ENCODE data around the gene TMEM181.
"Not testable (repeated sequence)": the region's sequence is repeated elsewhere in the genome, so short reads cannot be mapped to it uniquely, and the experiment has no call there.

Gene TMEM181

DNA sequence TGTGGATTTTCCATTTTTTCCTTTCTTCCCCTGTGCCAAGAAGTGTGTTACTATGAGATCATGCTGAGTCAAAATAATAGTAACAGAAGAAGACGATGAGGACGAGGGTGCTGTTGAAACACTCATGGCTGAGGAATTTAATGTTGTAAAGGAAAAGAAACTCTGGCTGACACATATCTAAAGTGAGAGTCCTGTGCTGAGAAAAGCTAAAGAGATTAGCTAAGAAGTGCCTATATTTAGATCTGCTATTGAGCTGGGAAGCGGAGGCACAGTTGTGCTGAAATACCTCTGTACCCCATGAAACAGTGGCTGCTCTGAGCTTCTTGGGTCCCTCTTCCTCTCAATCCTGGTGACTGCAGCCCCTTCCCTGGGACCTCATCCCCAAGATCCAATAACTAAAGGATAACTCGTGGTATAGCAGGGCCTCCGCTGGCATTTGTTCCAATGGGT lies 88.8 kb downstream of the TMEM181 start:
- no peaks in the 10 kb centered on the region for H3K36me3 ChIP-seq (ENCODE audit: control insufficient read depth, insufficient read depth, low read length)
- H3K4me2 ChIP-seq (ENCODE audit: low read length) = no peak overlapping the region
- no peaks in the 10 kb centered on the region for H3K9me3 ChIP-seq (ENCODE audit: control insufficient read depth, low read length)
- H2AFZ ChIP-seq = no peak overlapping the region
- no peak overlapping the region for H3K9ac ChIP-seq
- no peaks in the 10 kb centered on the region for H3K27me3 ChIP-seq (ENCODE audit: control insufficient read depth, insufficient read depth, low read length)
- no peak overlapping the region for H3K4me3 ChIP-seq (ENCODE audit: low read depth, low read length)
- no peak overlapping the region for H3K27ac ChIP-seq
- peaks cover 9% of the 10 kb centered on the region for H3K4me1 ChIP-seq
- no peaks in the 10 kb centered on the region for H3K79me2 ChIP-seq
- TF ChIP-seq, protein P1, sequence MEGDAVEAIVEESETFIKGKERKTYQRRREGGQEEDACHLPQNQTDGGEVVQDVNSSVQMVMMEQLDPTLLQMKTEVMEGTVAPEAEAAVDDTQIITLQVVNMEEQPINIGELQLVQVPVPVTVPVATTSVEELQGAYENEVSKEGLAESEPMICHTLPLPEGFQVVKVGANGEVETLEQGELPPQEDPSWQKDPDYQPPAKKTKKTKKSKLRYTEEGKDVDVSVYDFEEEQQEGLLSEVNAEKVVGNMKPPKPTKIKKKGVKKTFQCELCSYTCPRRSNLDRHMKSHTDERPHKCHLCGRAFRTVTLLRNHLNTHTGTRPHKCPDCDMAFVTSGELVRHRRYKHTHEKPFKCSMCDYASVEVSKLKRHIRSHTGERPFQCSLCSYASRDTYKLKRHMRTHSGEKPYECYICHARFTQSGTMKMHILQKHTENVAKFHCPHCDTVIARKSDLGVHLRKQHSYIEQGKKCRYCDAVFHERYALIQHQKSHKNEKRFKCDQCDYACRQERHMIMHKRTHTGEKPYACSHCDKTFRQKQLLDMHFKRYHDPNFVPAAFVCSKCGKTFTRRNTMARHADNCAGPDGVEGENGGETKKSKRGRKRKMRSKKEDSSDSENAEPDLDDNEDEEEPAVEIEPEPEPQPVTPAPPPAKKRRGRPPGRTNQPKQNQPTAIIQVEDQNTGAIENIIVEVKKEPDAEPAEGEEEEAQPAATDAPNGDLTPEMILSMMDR (IDR thresholded peaks at IDR 0.05) = no peak

DNA sequence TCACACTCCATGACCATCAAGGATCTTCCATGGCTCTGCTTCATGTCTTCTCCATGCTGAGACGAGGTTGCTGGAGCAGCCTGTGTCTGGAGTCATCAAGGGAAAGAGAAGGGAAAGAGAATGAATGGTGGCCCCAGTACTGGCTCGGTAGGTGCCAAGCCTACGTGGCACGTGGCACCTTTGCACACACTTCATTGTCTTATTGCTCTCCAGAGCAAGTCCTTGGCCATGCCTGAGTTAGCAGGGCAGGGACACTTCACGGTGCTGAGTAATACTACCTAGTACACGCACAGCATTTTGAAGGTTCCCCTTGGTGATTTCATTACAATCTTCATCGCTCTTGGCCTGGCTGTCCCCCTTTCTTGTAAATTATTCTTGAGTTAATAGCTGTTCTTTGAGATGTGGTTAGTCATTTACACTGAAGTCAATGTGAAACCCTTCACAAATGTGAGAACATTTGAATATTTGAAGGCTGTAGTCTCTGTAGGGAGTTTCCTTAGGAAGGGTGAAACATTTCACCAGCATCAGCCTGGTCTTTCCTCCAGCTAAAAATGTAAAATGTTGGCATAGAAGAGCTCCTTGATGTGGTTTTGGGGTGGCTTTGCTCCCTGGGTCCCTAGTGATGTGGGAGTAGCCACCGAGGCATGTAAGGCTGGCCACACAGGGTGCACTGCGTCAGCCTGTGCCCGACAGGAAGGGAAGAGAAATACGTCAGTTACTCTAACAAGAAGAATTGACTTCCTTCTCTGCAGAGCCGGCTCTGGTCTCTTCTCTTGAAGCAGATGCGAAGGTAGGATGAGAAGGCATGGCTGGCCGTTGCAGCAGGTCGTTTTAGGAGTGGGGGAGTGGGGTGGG lies 89.6 kb downstream of the TMEM181 start, which contains the start of gene SYTL3:
TSS of gene SYTL3 (plus strand) at position 766 of the 855 bp plus-strand sequence. CDS start 13,215 bp downstream, outside the sequence.
- Histone ChIP-seq H3K9me3 (ENCODE audit: control insufficient read depth, low read length) (no peaks in the 10 kb centered on the region), H3K27ac (peak within 1 kb of the TSS; percentile 13), H3K4me3 (ENCODE audit: low read depth, low read length) (no peak within 1 kb of the TSS), H3K9ac (no peak within 1 kb of the TSS), H3K27me3 (ENCODE audit: control insufficient read depth, insufficient read depth, low read length) (no peaks in the 10 kb centered on the region), H3K4me2 (ENCODE audit: low read length) (no peak within 1 kb of the TSS), H3K79me2 (no peaks in the 10 kb centered on the region), H3K36me3 (ENCODE audit: control insufficient read depth, insufficient read depth, low read length) (no peaks in the 10 kb centered on the region), H3K4me1 (peaks cover 9% of the 10 kb centered on the region), H2AFZ (peak within 1 kb of the TSS; percentile 41)
- TF ChIP-seq, protein P1 (IDR thresholded peaks at IDR 0.05) = no peak

DNA sequence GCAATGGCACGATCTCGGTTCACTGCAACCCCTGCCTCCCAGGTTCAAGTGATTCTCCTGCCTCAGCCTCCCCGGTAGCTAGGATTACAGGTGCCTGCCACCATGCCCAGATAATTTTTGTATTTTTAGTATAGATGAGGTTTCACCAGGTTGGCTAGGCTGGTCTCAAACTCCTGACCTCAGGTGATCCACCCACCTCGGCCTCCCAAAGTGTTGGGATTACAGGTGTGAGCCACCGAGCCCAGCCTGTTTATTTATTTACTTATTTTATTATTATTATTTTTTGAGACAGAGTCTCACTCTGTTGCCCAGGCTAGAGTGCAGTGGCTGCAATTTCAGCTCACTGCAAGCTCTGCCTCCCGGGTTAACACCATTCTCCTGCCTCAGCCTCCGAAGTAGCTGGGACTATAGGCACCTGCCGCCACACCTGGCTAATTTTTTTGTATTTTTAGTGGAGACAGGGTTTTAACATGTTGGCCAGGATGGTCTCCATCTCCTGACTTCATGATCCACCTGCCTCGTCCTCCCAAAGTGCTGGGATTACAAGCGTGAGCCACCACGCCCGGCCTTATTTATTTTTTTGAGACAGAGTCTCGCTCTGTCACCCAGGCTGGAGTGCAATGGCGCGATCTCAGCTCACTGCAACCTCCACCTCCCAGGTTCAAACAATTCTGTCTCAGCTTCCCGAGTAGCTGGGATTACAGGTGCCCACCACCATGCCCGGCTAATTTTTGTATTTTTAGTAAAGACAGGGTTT lies 92.3 kb downstream of the TMEM181 start:
- H3K36me3 ChIP-seq (ENCODE audit: control insufficient read depth, insufficient read depth, low read length); H3K27ac ChIP-seq; H3K9me3 ChIP-seq (ENCODE audit: control insufficient read depth, low read length); H3K27me3 ChIP-seq (ENCODE audit: control insufficient read depth, insufficient read depth, low read length); H3K9ac ChIP-seq; H2AFZ ChIP-seq; H3K79me2 ChIP-seq; H3K4me3 ChIP-seq (ENCODE audit: low read depth, low read length); H3K4me2 ChIP-seq (ENCODE audit: low read length): not testable (repeated sequence)
- H3K4me1 ChIP-seq = peaks cover 14% of the 10 kb centered on the region

DNA sequence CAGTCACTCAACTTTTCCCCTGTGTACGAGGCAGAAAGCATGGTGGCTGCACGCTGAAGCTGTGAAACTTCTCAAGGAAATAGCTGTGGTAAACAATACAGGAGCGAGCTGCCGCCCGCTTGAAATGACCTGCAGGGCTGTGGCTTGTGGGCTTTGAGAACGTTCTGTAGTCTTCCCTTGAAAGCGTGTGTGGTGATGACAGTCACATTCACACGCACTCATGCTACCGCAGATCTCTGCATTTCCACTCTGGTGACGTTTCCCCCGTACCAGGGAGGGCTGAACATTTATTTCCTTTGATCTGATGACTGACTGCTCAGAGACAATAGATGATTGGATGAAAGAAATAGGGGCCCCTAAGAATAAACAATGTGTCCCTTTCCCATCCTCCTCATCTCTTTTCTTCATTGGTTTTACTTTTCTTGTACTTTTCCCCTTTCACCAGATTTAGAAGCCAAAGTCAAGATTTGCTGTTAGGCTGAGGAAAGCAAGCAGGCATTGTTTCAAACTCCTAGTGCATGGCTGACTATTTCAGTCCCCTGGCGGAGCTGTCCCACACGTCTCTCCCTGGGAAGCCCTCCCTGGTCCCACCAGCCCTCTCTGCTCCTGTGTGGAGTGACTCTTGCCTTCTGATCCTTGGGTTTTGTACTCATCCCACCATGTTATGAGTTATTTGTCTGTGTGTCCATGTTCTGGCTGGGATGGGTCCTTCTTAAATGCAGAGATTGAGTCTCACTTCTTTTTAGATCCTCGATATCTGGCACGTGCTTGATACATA lies 93.9 kb downstream of the TMEM181 start:
- H3K27me3 ChIP-seq (ENCODE audit: control insufficient read depth, insufficient read depth, low read length) = no peaks in the 10 kb centered on the region
- no peaks in the 10 kb centered on the region for H3K36me3 ChIP-seq (ENCODE audit: control insufficient read depth, insufficient read depth, low read length)
- no peaks in the 10 kb centered on the region for H3K79me2 ChIP-seq
- H3K4me1 ChIP-seq = peaks cover 14% of the 10 kb centered on the region
- H3K4me2 ChIP-seq (ENCODE audit: low read length) = no peak overlapping the region
- TF ChIP-seq, protein P1 (IDR thresholded peaks at IDR 0.05) = no peak
- H3K9ac ChIP-seq = no peak overlapping the region
- H3K9me3 ChIP-seq (ENCODE audit: control insufficient read depth, low read length) = no peaks in the 10 kb centered on the region
- H2AFZ ChIP-seq = no peak overlapping the region
- H3K27ac ChIP-seq = peak overlapping the region; percentile 43
- no peak overlapping the region for H3K4me3 ChIP-seq (ENCODE audit: low read depth, low read length)

Measured in parathyroid adenoma (tissue), 2 donors.